Activated CD8-positive, alpha-beta T cell treated with anti-CD3 and anti-CD28 coated beads, Interleukin-2, amount 10 ng/mL, durations not matched to agents 7 days and 5 days (primary cell): ENCODE measurements around the gene AFF1. TPM values are rescaled to one million over a fixed set of nuclear protein-coding genes. Genes with fewer than 3 reads are reported as not detected.
"Not testable (repeated sequence)": the region's sequence is repeated elsewhere in the genome, so short reads cannot be mapped to it uniquely, and the experiment has no call there.

Experiments
- ATAC-seq: fragments of 150-1000 bp; cut with Tn5 transposase; one replicate; pipeline ENCODE4 v1.10.0; 2021; ENCODE audit warnings: moderate library complexity
- CTCF ChIA-PET: fragments of 350-600 bp; sonication (Branson Sonifier 250); formaldehyde crosslinking; loops from one replicate; lab custom pipeline; 2021; ENCODE audit warnings: antibody characterized with exemption; lab: Charles Lee
- POLR2A ChIA-PET: fragments of 350-600 bp; sonication (Branson Sonifier 250); formaldehyde crosslinking; loops from one replicate; lab custom pipeline; 2021; ENCODE audit warnings: antibody characterized with exemption; lab: Charles Lee
- DNase-seq: peaks from one replicate; pipeline ENCODE4 v3.0.0-alpha.2; 2020
- H3K27ac Mint-ChIP-seq: one replicate; pipeline ENCODE4 v1.8.0; 2021; ENCODE audit warnings: mild to moderate bottlenecking, mixed read lengths
- H3K27me3 Mint-ChIP-seq: one replicate; pipeline ENCODE4 v1.8.0; 2021; ENCODE audit warnings: low read depth, mixed read lengths
- H3K36me3 Mint-ChIP-seq: one replicate; pipeline ENCODE4 v1.8.0; 2021; ENCODE audit warnings: low read depth, mixed read lengths
- H3K4me1 Mint-ChIP-seq: one replicate; pipeline ENCODE4 v1.8.0; 2021; ENCODE audit warnings: low read depth, mixed read lengths
- H3K4me3 Mint-ChIP-seq: one replicate; pipeline ENCODE4 v1.8.0; 2021; ENCODE audit warnings: mild to moderate bottlenecking, mixed read lengths
- H3K9me3 Mint-ChIP-seq: one replicate; pipeline ENCODE4 v1.8.0; 2022; ENCODE audit warnings: mixed read lengths; ENCODE audit not compliant: insufficient read depth
- total RNA-seq, 2 experiments: library from RNA; stranded (reverse); gene quantifications; one replicate each; pipeline ENCODE4 v1.2.3, GENCODE V29; 2021

The AFF1 gene
- total RNA-seq, 2 experiments from 2014 or later, result 47.8 to 51.6 TPM

- ChIA-PET POLR2A (interaction anchor here (1.2 kb wide), 1 partner anchor 56 kb away, joined by 3 read pairs; no protein-coding TSS in a partner anchor), CTCF (interaction anchor here (1.8 to 2.6 kb wide), 2 partner anchors 13 to 158 kb away, joined by 8 to 11 read pairs; no protein-coding TSS in a partner anchor)
- peaks cover 17% of the 10 kb centered on the region for H3K36me3 Mint-ChIP-seq
- DNase-seq, result no peak
- no peaks in the 10 kb centered on the region for H3K27me3 Mint-ChIP-seq
- peaks cover 15% of the 10 kb centered on the region for H3K4me1 Mint-ChIP-seq
- ATAC-seq, result no peak
- H3K27ac Mint-ChIP-seq, result no peak overlapping the region
- H3K9me3 Mint-ChIP-seq, result no peaks in the 10 kb centered on the region
- H3K4me3 Mint-ChIP-seq, result no peak overlapping the region
Observed at GRCh38 chr4:87080462-87080861, 145.7 kb downstream of the AFF1 start.

- ATAC-seq (no peak), DNase-seq (no peak)
- ChIA-PET POLR2A (no interaction called here), CTCF (interaction anchor here (0.7 to 2.6 kb wide), 2 partner anchors 12 to 160 kb away, joined by 3 to 8 read pairs; no protein-coding TSS in a partner anchor)
- no peak overlapping the region for H3K4me3 Mint-ChIP-seq
- H3K4me1 Mint-ChIP-seq, result peaks cover 14% of the 10 kb centered on the region
- H3K27ac Mint-ChIP-seq, result no peak overlapping the region
- H3K36me3 Mint-ChIP-seq, result peaks cover 22% of the 10 kb centered on the region
- H3K9me3 Mint-ChIP-seq, result no peaks in the 10 kb centered on the region
- H3K27me3 Mint-ChIP-seq, result no peaks in the 10 kb centered on the region
Observed at GRCh38 chr4:87081826-87082225, 147.0 kb downstream of the AFF1 start.

GRCh38 chr4:87085732-87086131 lies 150.9 kb downstream of the AFF1 start:
- DNase-seq, H3K9me3 Mint-ChIP-seq, H3K27me3 Mint-ChIP-seq: not testable (repeated sequence)

GRCh38 chr4:87086143-87086805 lies 151.5 kb downstream of the AFF1 start:
- ATAC-seq (no peak), DNase-seq (no peak)
- no peak overlapping the region for H3K4me3 Mint-ChIP-seq
- no peaks in the 10 kb centered on the region for H3K9me3 Mint-ChIP-seq
- H3K4me1 Mint-ChIP-seq, result peaks cover 9% of the 10 kb centered on the region
- H3K27me3 Mint-ChIP-seq, result no peaks in the 10 kb centered on the region
- ChIA-PET POLR2A (no interaction called here), CTCF (no interaction called here)
- H3K27ac Mint-ChIP-seq, result no peak overlapping the region
- H3K36me3 Mint-ChIP-seq, result peaks cover 26% of the 10 kb centered on the region

More at GRCh38 chr4:87085732-87086131, 150.9 kb downstream of the AFF1 start:
- H3K4me3 Mint-ChIP-seq, POLR2A ChIA-PET, H3K4me1 Mint-ChIP-seq, H3K27ac Mint-ChIP-seq, ATAC-seq, CTCF ChIA-PET: not testable (repeated sequence)
- peaks cover 27% of the 10 kb centered on the region for H3K36me3 Mint-ChIP-seq

GRCh38 chr4:87087015-87087414 lies 152.2 kb downstream of the AFF1 start:
- Mint-ChIP-seq H3K36me3 (peaks cover 20% of the 10 kb centered on the region), H3K27ac (no peak overlapping the region), H3K27me3 (no peaks in the 10 kb centered on the region), H3K4me3 (no peak overlapping the region), H3K4me1 (peaks cover 9% of the 10 kb centered on the region), H3K9me3 (no peaks in the 10 kb centered on the region)
- POLR2A ChIA-PET, result no interaction called here
- CTCF ChIA-PET, result interaction anchor here (12.4 kb wide), 1 partner anchor 165 kb away, joined by 242 read pairs; no protein-coding TSS in a partner anchor
- ATAC-seq (no peak), DNase-seq (no peak)

- ATAC-seq (no peak), DNase-seq (no peak)
- Mint-ChIP-seq H3K27me3 (no peaks in the 10 kb centered on the region), H3K4me3 (no peak overlapping the region), H3K36me3 (peaks cover 20% of the 10 kb centered on the region), H3K9me3 (no peaks in the 10 kb centered on the region), H3K4me1 (peaks cover 9% of the 10 kb centered on the region), H3K27ac (no peak overlapping the region)
- POLR2A ChIA-PET, result no interaction called here
- CTCF ChIA-PET, result interaction anchor here (1.0 to 12.4 kb wide), 2 partner anchors 63 to 165 kb away, joined by 3 to 242 read pairs; no protein-coding TSS in a partner anchor
Observed at GRCh38 chr4:87087420-87087819, 152.6 kb downstream of the AFF1 start.

GRCh38 chr4:87088186-87088585 lies 153.4 kb downstream of the AFF1 start:
- H3K4me1 Mint-ChIP-seq, result peaks cover 8% of the 10 kb centered on the region
- DNase-seq, result no peak
- no peak for ATAC-seq
- peaks cover 19% of the 10 kb centered on the region for H3K36me3 Mint-ChIP-seq
- H3K9me3 Mint-ChIP-seq, result no peaks in the 10 kb centered on the region
- POLR2A ChIA-PET, result no interaction called here
- H3K27me3 Mint-ChIP-seq, result no peaks in the 10 kb centered on the region
- CTCF ChIA-PET, result interaction anchor here (1.0 to 12.4 kb wide), 3 partner anchors 62 to 166 kb away, joined by 3 to 242 read pairs (median 3); partner anchors contain the start of gene AFF1
- no peak overlapping the region for H3K27ac Mint-ChIP-seq
- H3K4me3 Mint-ChIP-seq, result no peak overlapping the region

GRCh38 chr4:87089368-87089767 lies 154.6 kb downstream of the AFF1 start:
- ATAC-seq (no peak), DNase-seq (no peak)
- ChIA-PET POLR2A (no interaction called here), CTCF (interaction anchor here (0.8 to 12.4 kb wide), 5 partner anchors 21 to 167 kb away, joined by 3 to 242 read pairs (median 3); partner anchors contain the start of gene AFF1)
- peaks cover 25% of the 10 kb centered on the region for H3K36me3 Mint-ChIP-seq
- no peak overlapping the region for H3K4me3 Mint-ChIP-seq
- no peak overlapping the region for H3K27ac Mint-ChIP-seq
- H3K27me3 Mint-ChIP-seq, result no peaks in the 10 kb centered on the region
- H3K9me3 Mint-ChIP-seq, result no peaks in the 10 kb centered on the region
- H3K4me1 Mint-ChIP-seq, result peaks cover 14% of the 10 kb centered on the region

GRCh38 chr4:87090305-87090704 lies 155.5 kb downstream of the AFF1 start:
- Mint-ChIP-seq H3K4me1 (peaks cover 10% of the 10 kb centered on the region), H3K36me3 (peaks cover 20% of the 10 kb centered on the region), H3K9me3 (no peaks in the 10 kb centered on the region), H3K27ac (no peak overlapping the region), H3K27me3 (no peaks in the 10 kb centered on the region), H3K4me3 (no peak overlapping the region)
- ATAC-seq (no peak), DNase-seq (no peak)
- POLR2A ChIA-PET, result no interaction called here
- CTCF ChIA-PET, result interaction anchor here (1.0 to 12.4 kb wide), 4 partner anchors 14 to 168 kb away, joined by 3 to 242 read pairs (median 4); no protein-coding TSS in a partner anchor

- H3K27me3 Mint-ChIP-seq, result no peaks in the 10 kb centered on the region
- H3K36me3 Mint-ChIP-seq, result peaks cover 13% of the 10 kb centered on the region
- H3K27ac Mint-ChIP-seq, result no peak overlapping the region
- ATAC-seq, result no peak
- peaks cover 10% of the 10 kb centered on the region for H3K4me1 Mint-ChIP-seq
- no peak overlapping the region for H3K4me3 Mint-ChIP-seq
- DNase-seq, result no peak
- ChIA-PET CTCF (interaction anchor here (0.7 to 12.4 kb wide), 22 partner anchors 12 to 198 kb away, joined by 3 to 242 read pairs (median 5); partner anchors contain the start of gene AFF1), POLR2A (interaction anchor here (1.0 to 1.3 kb wide), 2 partner anchors 157 to 158 kb away, joined by 3 to 4 read pairs; partner anchors contain the start of gene AFF1)
- H3K9me3 Mint-ChIP-seq, result no peaks in the 10 kb centered on the region
Observed at GRCh38 chr4:87092389-87093141, 157.8 kb downstream of the AFF1 start.

- Mint-ChIP-seq H3K9me3 (no peaks in the 10 kb centered on the region), H3K27ac (peak overlapping the region; percentile 23), H3K36me3 (peaks cover 13% of the 10 kb centered on the region), H3K4me1 (peaks cover 10% of the 10 kb centered on the region), H3K27me3 (no peaks in the 10 kb centered on the region), H3K4me3 (no peak overlapping the region)
- CTCF ChIA-PET, result interaction anchor here (0.7 to 12.4 kb wide), 26 partner anchors 9 to 598 kb away, joined by 3 to 242 read pairs (median 4); partner anchors contain the start of gene AFF1
- POLR2A ChIA-PET, result interaction anchor here (1.0 kb wide), 1 partner anchor 87 kb away, joined by 5 read pairs; no protein-coding TSS in a partner anchor
- peak; percentile 59 for DNase-seq
- peak; percentile 88 for ATAC-seq
Observed at GRCh38 chr4:87093443-87094123, 158.8 kb downstream of the AFF1 start.
